Forelimb muscle (tissue), 1 donor: Measurements from ENCODE around the gene ACTN1. TPM values are rescaled to one million over a fixed set of nuclear protein-coding genes. Genes with fewer than 3 reads are reported as not detected.
A peak's percentile ranks its signal among the peaks of the same experiment; 100 is the strongest.

Source experiments
- DNase-seq: peaks from one replicate; pipeline ENCODE4 v3.0.0-alpha.2; 2013; ENCODE audit warnings: low read depth
- polyA plus RNA-seq: library from polyadenylated mRNA; unstranded; fragments of 120-200 nt; gene quantifications from one replicate; pipeline ENCODE4 v1.2.1, GENCODE V29; 2013; ENCODE audit not compliant: insufficient read length

The ACTN1 gene
- polyA plus RNA-seq, 1 donor, result 38.3 TPM

DNA sequence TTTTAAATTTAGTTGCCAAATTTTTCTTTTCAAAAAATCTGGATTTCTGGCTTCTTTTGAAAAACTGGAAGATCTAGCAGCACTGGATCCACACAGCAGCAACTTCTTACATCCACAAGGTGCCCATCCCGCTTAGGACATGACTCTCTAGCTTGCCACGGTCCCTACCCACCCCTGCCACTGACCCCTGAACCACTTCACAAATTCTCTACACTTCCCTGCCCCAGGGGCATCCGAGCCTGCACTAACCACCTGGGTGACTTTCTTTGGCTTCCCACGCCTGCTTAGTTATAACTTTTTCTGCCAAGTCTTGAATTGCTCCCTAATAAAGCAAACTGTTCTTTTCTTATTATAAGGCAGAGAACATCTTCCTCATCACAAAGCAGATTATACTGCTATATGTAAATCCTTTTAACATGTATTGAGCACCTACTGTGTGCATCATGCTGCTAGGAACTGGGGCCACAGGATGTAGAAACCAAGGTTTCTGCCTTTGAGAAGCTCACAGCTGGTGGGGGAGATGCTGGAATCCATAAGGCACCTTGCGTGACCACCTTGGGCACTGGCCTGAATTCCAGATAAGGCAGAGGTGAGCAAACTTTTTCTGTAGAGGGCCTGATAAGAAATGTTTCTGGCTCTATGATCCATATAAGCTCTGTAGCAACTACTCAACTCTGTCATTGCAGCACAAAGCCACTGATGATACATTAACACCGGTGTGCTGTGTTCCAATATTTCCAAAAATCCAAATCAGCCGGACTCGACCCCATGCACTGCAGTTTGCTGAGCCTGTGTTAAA, 59.8 kb downstream of the ACTN1 start:
- no peak for DNase-seq

DNA sequence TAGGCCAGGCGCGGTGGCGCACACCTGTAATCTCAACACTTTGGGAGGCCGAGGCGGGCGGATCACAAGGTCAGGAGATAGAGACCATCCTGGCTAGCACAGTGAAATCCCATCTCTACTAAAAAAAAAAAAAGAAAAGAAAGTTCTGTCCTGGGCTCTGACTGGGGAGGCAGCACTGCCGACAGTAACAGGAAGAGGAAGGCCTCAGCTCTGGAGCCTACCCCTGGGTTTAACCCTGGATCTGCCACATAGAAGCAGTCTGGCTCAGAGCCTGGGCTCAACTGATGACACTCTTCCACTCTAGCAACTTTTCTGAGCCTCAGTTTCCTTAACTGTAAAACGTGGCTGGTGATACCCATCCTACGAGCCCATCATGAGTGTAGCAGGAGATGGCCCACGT, 60.5 kb downstream of the ACTN1 start:
- no peak for DNase-seq

DNA sequence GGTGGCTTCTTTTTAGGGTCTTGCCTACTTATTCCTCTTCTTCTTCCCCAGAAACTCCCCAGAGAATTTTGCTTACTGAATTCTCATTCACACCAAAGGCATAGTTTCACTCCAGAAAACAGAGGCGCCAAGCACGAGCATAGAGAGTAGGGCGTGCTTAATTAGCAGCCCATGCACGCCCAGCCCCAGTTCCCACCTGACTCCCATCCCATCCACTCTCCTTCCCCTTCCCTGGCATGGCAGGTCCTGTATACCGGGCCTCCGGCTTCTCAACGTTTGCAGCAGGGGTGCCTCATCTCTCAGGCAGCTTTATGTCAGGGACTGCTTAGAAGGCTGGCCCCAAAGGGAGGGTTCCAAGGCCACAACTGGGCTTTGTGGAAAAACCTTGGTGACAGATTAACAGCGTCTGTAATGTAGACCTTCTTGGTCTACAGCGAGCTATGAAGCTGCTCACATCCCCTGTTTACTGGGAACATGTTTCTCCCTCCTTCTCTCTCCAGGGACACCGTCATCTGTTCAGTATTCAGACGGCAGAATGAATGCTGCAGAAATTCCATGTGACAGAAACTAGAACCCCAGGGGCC, 62.7 kb downstream of the ACTN1 start:
- no peak for DNase-seq

DNA sequence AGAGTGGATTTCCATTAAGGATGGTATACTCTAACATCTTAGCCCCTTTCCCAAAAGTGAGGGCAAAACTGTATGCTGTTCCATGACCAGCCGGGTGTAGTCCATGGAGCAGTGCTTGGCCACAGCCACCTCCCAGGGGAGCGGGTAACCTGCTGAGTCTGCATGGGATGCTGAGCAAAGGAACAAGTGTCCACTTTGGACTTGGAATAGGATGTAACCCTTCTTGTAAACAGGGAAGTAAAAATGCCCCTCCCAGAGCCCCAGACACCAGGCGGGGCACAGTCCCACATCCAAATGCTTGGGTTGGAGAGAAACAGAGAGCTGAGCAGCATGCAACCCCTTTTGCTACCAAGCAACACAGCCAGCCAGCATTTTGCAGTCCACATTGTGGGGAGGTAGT, 65.6 kb downstream of the ACTN1 start:
- no peak for DNase-seq

DNA sequence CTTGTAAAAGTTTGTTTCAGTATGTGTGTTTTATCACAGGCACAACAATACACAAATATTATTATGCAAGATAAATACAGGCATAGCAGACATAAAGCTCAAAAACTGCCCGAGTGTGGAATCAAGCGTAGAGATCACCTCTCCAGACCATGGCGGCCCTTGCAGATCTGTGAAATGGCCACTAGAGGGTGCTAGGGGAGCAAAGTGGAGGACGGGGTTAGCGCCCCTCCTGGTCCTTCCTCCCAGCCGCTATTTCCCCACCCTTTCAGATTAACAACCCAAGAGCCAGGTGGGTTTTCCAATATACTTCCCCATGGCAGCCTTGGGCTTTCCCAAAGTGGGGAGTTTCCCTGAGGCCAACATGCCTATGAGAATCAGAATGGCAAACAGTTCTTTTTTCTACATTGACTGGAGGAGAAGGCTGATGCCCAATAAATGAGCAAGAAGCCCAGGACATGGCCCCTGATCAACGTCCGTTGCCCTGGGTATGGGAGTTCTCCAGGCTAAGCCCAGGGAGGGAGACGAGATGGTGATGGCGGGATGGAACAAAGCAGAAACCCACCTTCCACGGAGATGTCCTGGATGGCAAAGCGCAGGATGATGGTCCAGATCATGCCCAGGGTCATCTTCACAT, 67.4 kb downstream of the ACTN1 start:
- peak; percentile 40 for DNase-seq

DNA sequence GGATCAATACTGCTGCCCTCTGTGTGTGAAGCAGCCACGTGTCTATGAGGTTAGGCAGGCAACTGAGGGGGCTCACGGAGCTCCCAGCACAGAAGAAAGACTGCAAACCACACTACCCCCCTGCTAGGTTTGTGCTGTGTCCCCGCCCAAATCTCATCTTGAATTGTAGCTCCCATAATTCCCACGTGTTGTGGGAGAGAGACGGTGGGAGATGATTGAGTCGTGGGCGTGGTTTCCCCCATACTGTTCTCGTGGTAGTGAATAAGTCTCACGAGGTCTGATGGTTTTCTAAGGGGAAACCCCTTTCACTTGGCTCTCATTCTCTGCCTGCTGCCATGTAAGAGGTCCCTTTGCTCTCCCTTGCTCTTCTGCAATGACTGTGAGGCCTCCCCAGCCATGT, 68.6 kb downstream of the ACTN1 start:
- DNase-seq, result no peak

DNA sequence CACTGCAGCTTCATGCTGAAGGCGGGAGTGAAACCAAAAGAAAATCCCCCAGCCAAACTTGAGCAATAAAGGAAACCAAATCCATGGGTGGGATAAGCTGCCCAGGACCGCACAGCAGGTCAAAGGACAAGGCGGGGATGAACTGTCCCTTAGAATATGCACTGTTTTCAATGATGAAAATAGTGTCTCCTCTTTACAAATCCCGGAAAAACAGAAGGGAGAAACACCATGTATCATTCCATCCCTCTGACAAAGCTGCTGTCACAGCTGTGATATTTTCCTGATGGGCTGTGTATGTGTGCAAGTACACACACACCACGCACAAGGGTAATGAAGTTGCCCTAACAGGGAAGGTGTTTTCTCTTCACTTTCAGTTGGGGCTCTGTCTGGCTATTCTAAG, 70.3 kb downstream of the ACTN1 start:
- no peak for DNase-seq

DNA sequence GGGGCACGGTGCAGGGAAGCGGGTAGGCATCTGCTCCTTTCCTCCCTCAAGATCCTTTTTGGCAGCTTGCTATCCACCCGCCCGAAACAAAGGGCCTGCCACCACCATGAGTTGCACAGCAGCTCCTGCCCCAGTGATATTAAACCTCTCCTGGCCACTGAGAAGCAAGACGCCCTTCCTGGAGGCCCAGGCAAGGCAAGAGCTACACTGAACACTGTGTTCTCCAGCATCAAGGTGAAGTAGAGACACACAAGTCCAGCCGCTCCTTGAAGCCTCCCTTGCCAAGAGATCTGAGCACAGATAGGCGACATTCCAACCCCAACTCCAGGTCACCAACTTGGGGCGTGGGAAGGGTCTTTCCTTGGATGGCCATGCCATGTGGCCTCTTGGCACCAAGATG, 70.9 kb downstream of the ACTN1 start:
- DNase-seq, result no peak

DNA sequence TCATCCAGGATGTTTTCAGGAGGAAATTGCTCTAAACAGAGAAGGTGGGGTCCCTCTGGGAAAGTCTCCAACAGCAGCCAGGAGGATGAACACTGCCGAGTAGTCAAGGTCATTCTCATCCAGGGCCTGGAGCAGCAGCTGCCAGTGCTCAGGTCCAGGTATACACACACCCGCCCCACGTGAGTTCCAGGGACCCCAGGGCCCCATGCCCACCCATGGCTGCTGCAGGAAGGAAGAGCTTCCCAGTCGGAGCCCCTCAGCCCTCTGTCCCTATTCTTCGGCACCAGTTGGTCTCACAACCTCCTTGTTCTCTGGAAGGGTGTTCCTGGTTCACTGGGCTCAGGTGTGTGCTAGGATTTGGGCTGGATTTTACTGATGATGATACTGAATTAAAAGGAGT, 72.7 kb downstream of the ACTN1 start:
- no peak for DNase-seq

DNA sequence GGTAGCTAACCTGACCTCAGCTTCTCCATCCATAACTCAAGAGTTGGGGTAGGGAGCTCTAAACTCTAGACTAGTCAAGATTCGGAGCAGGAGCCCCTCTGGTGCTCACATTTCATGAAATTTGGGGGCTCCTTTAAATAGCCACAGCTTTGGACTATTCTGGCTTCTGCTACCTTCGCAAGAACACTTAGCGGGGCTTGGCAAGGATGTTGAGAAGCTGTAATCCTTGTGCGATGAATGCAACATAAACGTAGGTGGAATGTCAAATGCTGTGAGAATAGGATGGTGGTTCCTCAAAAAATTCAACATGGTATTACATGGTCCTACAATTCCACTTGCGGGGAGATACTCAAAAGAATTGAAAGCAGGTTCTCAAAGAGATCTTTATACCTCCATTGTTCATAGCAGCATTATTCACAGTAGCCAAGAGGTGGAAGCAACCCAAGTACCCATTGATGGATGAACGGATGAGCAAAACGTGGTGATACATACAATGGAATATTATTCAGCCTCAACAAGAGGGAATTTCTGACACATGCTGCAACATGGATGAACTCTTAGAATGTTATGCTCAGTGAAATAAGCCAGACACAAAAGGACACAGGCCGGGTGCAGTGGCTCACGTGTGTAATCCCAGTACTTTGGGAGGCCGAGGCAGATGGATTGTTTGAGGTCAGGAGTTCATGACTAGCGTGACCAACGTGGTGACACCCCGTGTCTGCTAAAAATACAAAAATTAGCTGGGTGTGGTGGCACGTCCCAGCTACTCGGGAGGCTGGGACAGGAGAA, 73.8 kb downstream of the ACTN1 start:
- no peak for DNase-seq

DNA sequence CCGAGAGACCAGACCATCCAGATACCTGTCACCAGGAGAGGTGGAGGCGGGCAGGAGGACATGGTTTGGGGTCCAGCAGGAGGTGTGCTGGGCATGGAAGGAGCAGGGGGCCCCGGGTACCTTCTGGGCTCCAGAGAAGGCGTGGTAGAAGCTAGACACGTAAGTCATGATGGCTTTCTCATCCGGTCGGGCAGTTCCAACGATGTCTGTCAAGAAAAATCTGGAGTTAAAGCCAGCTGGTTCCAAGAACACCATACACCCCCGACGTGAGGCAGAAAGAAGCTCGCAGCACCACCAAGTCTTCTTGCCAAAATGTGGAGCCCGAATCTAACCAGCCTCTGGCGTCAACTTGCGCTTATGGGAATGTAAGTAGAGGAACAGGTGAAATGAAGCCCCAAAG, 76.7 kb downstream of the ACTN1 start:
- no peak for DNase-seq

DNA sequence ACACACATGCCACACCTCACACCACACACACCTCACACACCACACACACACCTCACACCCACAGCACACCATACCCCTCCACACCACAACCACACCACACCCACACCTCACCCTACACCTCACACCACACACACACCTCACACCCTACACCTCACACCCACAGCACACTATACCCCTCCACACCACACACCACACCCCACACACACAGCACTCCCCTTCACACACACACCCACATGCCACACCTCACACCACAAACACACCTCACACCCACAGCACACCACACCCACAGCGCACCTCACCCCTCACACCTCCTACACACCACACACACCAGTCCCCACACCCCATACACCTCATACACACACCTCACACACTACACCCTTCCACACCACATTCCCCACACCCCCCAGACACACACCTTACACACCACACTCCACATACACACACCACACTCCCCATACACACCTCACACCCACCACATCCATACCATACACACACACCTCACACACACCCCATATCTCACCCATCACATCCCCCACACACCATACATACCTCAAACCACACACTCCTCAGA, 80.0 kb downstream of the ACTN1 start:
- no peak for DNase-seq

DNA sequence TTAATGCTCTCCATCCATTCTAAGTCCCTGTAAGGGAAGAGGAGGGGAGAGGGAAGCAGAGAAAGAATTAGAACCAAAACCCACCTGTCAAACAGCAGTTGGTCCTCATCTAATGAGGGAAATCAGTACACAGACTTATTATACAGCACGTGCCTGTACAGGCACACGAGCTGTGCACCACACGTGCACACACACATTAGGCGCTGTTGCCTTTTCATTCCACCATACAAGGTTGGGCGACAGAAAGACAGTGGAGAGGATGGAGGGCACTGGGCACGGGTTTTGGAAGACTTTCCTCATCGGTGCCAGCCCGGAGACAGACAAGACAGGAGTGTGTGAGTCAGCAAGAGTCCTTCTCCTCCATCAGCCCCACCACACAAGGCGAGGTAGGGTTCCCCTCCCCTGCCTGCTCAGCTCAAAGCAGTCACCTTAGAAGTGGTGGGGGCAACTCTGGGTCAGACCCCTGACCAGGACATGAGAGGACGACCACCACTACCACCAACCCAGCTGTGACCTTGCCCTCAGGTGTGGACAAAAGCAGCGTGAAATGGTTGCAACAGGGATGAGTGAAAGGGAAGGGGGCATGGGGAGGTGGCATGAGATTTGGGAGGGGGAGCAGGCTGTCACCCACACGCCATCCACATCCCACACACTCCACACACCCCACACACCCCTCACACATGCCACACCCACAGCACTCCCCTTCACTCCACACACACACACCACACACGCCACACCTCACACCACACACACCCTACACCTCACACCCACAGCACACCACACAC, 80.7 kb downstream of the ACTN1 start:
- no peak for DNase-seq

DNA sequence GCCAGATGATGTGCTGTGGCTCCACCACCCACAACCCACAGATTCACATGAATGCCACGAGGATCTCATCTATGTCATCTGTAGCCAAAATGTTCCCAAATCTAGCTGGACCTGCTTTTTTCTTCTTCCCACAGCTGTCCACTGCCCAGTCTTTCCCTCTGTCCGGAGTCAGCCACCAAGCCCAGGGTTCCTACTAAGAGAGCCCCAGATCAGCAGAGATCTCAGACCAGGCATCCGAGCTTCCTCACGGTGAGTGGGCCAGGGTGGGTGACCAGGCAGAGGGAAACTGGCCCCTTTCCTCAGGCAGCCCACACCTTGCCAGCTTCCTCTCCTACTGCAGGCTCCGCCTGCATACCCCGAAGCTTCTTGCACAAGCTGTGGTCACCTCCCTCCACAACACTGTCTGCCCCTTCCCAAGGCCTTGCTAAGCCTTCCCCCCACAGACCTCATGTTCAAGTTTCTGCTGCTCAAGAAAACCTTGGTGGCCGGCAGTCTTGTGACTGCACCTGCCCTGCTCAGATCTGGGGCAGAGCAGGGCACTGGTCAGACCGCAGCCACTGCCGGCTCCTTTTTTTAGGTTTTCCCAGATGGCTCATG, 81.4 kb downstream of the ACTN1 start:
- DNase-seq, result no peak

DNA sequence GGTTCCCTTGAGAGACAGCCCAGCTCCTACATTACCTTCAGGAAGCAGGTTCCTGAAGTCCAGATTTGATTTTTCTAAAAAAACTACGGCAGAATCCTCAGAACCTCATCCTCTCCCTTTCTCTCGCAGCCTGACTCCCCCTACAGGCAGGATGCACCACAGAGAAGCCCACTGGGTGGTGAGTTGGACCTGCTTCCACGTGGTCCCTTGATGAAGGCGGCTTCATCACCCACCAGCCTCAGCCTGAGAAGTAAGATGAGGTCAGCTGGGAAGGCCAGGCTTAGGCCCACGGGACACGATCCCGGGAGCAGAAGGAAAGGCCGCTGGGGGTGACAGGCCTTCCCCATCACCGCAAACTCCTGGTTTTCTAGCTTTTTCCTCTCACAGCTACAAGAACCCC, 83.0 kb downstream of the ACTN1 start:
- DNase-seq, result no peak

DNA sequence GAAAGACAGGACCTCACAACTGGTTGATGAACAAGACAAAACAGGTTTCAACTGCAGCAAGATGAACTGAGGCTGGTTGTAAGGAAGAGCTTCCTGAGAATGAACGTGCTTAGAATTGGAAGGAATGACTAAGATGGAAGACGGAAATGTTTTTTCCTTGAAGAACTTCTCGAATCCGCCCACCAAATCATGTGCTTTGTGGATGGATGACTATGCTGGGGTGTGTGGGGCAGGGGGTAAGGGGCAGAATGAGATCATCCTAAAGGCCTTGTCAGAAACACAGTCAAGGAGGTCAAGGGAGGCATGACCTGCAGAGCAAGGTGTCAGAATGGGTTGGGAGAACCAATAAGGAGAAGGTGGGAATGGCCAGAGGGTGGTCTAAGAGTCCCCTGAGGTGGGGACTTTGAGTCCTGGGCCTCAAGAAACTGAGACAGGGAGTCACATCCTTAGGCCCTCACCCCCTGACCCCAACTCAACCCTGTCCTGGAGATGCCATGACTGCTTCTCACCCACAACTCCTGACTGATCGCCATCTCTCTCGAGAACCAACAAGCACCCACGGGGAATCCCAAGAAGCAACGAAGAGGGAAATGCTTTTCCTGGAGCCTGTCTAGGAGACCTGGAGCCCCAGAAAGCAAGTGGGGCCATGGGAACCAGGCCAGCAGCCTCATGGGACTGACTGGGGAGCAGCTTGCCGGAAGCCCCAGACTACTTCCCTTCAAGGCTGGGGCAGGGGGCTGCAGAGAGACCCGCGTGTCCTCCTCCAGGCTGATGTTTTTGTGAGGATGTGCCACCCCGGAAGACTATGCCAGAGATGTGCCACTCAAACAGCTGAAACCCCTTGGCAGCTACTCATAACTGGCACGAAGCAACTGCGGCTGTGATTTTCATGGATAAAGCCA, 84.0 kb downstream of the ACTN1 start:
- DNase-seq, result no peak

DNA sequence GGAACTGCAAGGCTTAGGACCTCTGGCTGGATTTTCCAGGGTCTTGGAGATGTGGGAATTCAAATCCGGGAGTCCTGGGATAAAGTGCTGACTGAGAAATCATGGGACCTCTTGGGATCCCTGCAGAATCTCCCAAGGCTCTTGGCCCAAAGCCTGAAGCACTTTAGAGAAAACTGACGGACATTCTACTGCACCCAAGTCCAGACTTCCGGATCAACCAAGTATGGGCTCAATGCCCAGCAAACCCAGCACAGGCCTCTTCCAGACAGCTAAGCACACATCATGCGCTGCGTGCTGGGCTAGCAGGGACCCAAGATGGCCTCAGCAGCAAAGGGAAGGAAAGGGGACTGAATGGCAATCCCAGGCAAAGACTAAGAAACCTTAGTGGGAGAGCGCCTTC, 85.0 kb downstream of the ACTN1 start:
- DNase-seq, result no peak

DNA sequence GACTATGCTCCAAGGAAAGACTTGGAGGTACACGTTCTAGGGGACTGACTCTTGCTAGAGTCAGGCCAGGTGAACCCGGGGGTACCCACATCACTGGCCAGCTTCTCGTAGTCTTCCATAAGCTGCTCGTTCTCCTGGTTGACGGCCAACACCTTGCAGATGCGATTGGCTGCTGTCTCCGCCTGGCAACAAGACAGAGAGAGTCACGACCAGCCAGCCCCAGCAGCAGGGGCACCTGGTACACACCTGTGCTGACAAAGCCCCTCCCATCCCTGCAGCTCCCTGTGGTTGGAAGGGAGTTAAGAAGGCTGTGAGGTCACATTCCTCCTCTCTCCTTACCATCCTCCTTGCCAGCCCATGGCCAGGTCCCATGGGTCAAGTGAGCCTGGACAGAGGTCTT, 85.5 kb downstream of the ACTN1 start:
- no peak for DNase-seq

DNA sequence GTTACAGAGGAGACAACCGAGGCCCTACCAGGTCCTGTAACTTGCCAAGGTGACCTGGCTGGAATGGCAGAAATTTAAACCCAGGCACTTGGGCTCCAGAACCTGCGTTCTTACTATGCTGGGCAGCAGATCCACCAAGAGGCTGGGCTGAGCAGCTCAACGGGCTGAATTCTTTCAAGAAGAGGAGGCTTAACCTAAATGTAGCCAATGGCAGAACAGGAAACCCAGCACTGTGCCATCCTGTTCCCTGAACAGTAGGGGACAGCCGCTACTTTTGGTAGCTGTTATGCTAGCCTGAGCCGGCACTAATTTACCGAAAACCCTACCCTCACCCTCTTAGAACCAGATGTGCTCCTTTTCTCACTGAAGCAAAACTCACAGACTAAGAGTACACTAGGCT, 86.1 kb downstream of the ACTN1 start:
- DNase-seq, result no peak
